Measurements from ENCODE around the gene KIF21A.
A peak's percentile ranks its signal among the peaks of the same experiment; 100 is the strongest.

The KIF21A gene

DNA sequence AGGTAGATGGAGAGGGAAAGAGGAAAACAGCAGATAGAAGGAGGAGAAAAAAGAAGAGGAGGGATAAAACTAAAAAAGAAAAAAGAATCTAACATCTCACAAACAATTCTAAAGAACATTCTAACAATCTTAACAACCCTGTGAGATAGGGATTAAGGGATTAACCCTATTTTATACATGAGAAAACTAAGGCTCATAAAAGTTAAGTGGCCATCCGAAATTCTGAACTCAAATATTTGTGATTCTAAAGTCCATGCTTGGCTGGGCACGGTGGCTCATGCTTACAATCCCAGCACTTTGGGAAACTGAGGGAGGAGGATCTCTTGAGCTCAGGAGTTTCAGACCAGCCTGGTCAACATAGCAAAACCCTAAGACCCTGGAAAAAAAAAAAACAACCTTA lies 13.1 kb downstream of the KIF21A start:
- Histone ChIP-seq H3K9me3 (ENCODE audit: control insufficient read depth, low read length) (no peaks in the 10 kb centered on the region), H3K4me1 (ENCODE audit: control insufficient read depth, insufficient read depth, low read length) (no peaks in the 10 kb centered on the region), H3K27me3 (replicated peaks; ENCODE audit: control insufficient read depth, insufficient read depth, low read length) (no peaks in the 10 kb centered on the region), H3K9ac (ENCODE audit: low read length) (no peak overlapping the region), H3K36me3 (ENCODE audit: control insufficient read depth, insufficient read depth, low read length, severe bottlenecking) (no peaks in the 10 kb centered on the region), H3K4me3 (ENCODE audit: low read length) (no peak overlapping the region)
- DNase-seq (ENCODE audit: low read depth) = no peak

DNA sequence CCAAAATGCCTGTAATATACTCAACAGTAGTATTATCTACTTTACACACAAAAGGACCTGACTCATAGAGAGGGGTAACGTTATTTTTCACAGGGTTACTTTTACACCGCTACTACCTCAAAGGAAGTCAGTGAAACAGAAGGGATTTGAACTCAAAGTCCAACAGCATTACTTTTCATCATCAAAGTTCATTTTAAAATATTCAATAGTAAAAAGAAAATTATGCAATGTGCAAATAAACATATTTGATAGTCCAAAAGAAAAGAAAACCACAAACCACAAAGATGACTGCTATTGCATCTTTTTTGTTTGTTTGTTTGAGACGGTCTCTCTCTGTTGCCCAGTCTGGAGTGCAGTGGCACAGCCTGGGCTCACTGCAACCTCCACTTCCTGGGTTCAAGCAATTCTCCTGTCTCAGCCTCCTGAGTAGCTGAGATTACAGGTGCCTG lies 15.5 kb downstream of the KIF21A start:
- no peaks in the 10 kb centered on the region for H3K4me1 ChIP-seq (ENCODE audit: control insufficient read depth, insufficient read depth, low read length)
- no peaks in the 10 kb centered on the region for H3K36me3 ChIP-seq (ENCODE audit: control insufficient read depth, insufficient read depth, low read length, severe bottlenecking)
- peak; percentile 38 for DNase-seq (ENCODE audit: low read depth)
- no peak overlapping the region for H3K9ac ChIP-seq (ENCODE audit: low read length)
- H3K9me3 ChIP-seq (ENCODE audit: control insufficient read depth, low read length) = no peaks in the 10 kb centered on the region
- H3K27me3 ChIP-seq (replicated peaks; ENCODE audit: control insufficient read depth, insufficient read depth, low read length) = no peaks in the 10 kb centered on the region
- no peak overlapping the region for H3K4me3 ChIP-seq (ENCODE audit: low read length)

DNA sequence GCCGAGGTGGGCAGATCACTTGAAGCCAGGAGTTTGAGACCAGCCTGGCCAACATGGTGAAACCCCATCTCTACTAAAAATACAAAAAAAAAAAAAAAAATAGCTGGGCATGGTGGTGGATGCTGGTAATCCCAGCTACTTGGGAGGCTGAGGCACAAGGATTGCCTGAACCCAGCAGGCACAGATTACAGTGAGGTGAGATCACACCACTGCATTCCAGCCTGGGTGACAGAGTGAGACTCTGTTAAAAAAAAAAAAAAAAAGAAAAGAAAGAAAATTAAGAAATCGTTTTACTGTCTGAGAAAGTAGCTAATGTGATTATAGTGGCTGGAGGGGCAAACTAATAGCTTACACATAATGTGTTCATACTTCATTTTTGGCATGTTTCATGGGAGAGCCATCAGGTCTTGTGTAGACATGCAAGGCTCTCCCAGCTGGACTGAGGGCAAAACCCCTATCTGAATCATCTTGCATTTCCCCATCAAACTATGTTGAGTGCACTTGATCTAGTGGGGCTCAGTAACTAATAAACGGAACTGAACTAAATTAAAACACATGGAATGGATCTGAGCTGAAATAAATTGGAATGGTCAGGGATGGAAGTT lies 16.2 kb downstream of the KIF21A start:
- Histone ChIP-seq H3K9ac (ENCODE audit: low read length) (no peak overlapping the region), H3K4me1 (ENCODE audit: control insufficient read depth, insufficient read depth, low read length) (no peaks in the 10 kb centered on the region), H3K4me3 (ENCODE audit: low read length) (no peak overlapping the region), H3K9me3 (ENCODE audit: control insufficient read depth, low read length) (no peaks in the 10 kb centered on the region), H3K36me3 (ENCODE audit: control insufficient read depth, insufficient read depth, low read length, severe bottlenecking) (no peaks in the 10 kb centered on the region), H3K27me3 (replicated peaks; ENCODE audit: control insufficient read depth, insufficient read depth, low read length) (no peaks in the 10 kb centered on the region)
- peak; percentile 11 for DNase-seq (ENCODE audit: low read depth)

DNA sequence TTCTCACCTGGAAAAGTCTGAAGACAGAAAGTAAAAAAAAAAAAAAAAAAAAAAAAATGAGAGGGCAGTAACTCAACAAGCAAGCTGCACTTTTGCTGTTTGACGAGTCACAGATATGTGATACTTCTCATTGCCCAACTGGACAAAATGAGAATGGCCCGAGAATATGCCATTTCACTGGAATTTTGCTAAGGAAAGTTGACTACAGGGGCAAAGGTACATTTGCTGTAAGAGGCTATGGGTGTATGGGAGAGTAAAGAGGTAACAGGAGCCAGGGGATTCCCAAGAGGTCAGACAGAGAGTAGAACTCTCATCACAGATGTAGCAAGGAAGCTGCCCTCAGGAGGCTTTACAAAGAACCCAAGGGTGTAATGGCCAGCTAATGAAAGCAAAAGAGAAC lies 22.9 kb downstream of the KIF21A start:
- Histone ChIP-seq H3K27me3 (replicated peaks; ENCODE audit: control insufficient read depth, insufficient read depth, low read length) (no peaks in the 10 kb centered on the region), H3K9me3 (ENCODE audit: control insufficient read depth, low read length) (no peaks in the 10 kb centered on the region), H3K4me3 (ENCODE audit: low read length) (no peak overlapping the region), H3K9ac (ENCODE audit: low read length) (no peak overlapping the region), H3K36me3 (ENCODE audit: control insufficient read depth, insufficient read depth, low read length, severe bottlenecking) (no peaks in the 10 kb centered on the region), H3K4me1 (ENCODE audit: control insufficient read depth, insufficient read depth, low read length) (peaks cover 8% of the 10 kb centered on the region)
- DNase-seq (ENCODE audit: low read depth) = no peak

DNA sequence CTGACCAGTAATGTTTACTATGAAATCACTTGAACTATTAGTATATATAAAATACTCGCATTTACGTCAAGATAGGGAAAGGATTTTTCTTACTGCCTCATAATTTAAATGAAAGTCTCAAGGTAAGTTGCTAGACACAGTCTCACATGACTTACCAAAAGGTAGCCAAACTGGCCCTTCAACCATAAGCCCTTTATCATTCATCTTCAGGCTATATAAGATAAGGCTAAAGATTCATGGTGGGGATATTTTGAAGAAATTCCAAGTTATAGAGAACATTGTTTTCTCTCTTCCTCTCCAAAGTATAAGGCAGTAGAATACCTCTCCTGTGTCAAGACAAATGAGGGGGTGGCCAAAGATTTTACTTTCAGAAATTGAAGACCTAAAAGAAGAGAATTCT lies 23.4 kb downstream of the KIF21A start:
- Histone ChIP-seq H3K9me3 (ENCODE audit: control insufficient read depth, low read length) (no peaks in the 10 kb centered on the region), H3K4me1 (ENCODE audit: control insufficient read depth, insufficient read depth, low read length) (peaks cover 8% of the 10 kb centered on the region), H3K36me3 (ENCODE audit: control insufficient read depth, insufficient read depth, low read length, severe bottlenecking) (no peaks in the 10 kb centered on the region), H3K9ac (ENCODE audit: low read length) (no peak overlapping the region), H3K4me3 (ENCODE audit: low read length) (no peak overlapping the region), H3K27me3 (replicated peaks; ENCODE audit: control insufficient read depth, insufficient read depth, low read length) (no peaks in the 10 kb centered on the region)
- DNase-seq (ENCODE audit: low read depth) = no peak

DNA sequence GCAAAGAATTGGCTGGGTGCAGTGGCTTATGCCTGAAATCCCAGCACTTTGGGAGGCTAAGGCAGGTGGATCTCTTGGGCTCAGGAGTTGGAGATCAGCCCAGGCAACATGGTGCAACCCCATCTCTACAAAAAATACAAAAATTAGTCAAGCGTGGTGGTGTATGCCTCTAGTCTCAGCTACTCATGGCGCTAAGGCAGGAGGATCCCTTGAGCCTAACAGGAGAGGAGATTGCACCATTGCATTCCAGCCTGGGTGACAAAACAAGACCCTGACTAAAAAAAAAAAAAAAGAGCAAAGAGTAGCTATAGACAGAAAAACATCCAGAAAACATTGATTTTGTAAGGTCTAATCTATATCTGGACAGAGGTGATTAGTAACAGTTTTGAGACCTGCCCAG lies 25.0 kb downstream of the KIF21A start:
- H3K27me3 ChIP-seq (replicated peaks; ENCODE audit: control insufficient read depth, insufficient read depth, low read length) = no peaks in the 10 kb centered on the region
- H3K9ac ChIP-seq (ENCODE audit: low read length) = no peak overlapping the region
- DNase-seq (ENCODE audit: low read depth) = no peak
- H3K9me3 ChIP-seq (ENCODE audit: control insufficient read depth, low read length) = no peaks in the 10 kb centered on the region
- H3K36me3 ChIP-seq (ENCODE audit: control insufficient read depth, insufficient read depth, low read length, severe bottlenecking) = no peaks in the 10 kb centered on the region
- H3K4me3 ChIP-seq (ENCODE audit: low read length) = no peak overlapping the region
- peaks cover 8% of the 10 kb centered on the region for H3K4me1 ChIP-seq (ENCODE audit: control insufficient read depth, insufficient read depth, low read length)

DNA sequence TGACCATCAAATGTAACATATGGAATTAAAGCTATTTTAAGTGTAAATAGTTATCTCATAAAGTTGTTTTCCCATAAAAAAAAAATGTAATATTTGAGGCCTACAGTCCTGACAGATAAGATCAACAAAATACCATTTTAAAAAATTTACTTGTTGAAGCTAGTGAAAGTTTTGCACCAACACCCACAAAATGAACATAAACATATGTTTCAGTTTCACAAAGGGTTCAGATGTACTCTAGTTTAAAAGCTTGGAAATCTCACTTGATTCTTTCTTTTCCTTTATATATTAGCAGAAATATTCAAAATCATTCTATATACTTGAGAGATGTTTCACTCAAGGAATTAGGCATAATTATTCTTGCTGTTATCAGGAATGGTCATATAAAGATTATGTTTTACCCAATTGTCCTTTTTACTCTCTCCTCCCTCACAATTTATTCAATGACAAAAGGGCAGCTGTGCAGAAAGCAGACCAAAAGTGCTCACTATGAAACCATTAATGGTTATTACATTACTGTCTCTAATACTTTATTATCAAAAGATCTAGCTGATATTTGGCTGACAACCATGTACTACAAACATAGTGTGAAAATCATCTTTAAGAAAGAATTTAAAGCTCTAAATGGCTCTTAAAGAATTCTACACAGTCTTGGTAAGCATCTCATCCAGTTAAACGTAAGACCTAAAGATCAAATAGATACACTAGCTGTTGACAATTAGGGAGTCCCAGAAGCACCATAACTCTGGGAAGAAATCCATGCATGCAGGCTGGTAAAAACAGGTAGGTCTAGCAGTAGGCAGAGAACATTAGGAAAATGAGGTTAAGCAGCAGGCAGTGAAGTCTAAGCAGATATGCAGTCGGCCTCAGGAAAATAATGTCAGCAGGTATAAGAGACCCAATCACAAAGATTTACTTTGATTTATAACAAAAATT lies 28.8 kb downstream of the KIF21A start:
- Histone ChIP-seq H3K9me3 (ENCODE audit: control insufficient read depth, low read length) (no peaks in the 10 kb centered on the region), H3K36me3 (ENCODE audit: control insufficient read depth, insufficient read depth, low read length, severe bottlenecking) (peaks cover 6% of the 10 kb centered on the region), H3K4me3 (ENCODE audit: low read length) (no peak overlapping the region), H3K4me1 (ENCODE audit: control insufficient read depth, insufficient read depth, low read length) (peaks cover 8% of the 10 kb centered on the region), H3K9ac (ENCODE audit: low read length) (no peak overlapping the region), H3K27me3 (replicated peaks; ENCODE audit: control insufficient read depth, insufficient read depth, low read length) (no peaks in the 10 kb centered on the region)
- no peak for DNase-seq (ENCODE audit: low read depth)

DNA sequence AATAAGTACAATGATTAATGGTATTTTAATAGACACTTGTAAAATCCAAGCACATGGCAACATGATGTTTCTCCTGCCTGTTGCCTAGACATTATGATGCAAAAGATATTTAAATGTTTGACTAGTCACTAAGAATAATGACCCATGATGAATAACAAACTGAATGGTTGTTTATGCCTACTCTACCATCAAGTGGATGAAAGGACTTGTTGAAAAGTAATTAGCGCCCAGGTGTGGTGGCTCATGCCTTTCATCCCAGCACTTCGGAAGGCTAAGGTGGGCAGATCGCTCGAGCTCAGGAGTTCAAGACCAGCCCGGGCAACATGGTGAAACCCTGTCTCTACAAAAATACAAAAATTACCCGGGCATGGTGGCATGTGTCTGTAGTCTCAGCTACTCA lies 30.7 kb downstream of the KIF21A start:
- no peaks in the 10 kb centered on the region for H3K9me3 ChIP-seq (ENCODE audit: control insufficient read depth, low read length)
- H3K9ac ChIP-seq (ENCODE audit: low read length) = no peak overlapping the region
- no peak for DNase-seq (ENCODE audit: low read depth)

DNA sequence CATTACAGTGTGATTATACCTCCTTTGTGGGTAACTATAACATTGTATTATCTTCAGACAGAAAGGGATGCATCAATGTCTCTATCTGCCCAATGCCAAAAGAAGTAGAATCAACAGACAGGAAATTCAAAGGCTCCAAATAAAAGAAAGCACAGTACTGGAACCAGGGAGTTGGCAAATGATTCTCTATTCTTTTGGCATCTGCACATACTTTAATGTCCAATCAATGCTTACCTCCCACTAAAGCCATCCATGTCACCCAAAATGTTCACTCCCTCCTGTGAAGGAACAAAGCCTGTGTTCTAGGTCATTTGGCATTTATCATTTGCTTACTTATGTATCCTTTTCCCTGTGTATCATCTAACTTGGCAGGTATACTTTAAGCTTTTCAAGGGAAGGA lies 36.7 kb downstream of the KIF21A start:
- no peak for DNase-seq (ENCODE audit: low read depth)
- no peak overlapping the region for H3K4me3 ChIP-seq (ENCODE audit: low read length)
- peaks cover 5% of the 10 kb centered on the region for H3K4me1 ChIP-seq (ENCODE audit: control insufficient read depth, insufficient read depth, low read length)
- H3K9ac ChIP-seq (ENCODE audit: low read length) = no peak overlapping the region
- no peaks in the 10 kb centered on the region for H3K36me3 ChIP-seq (ENCODE audit: control insufficient read depth, insufficient read depth, low read length, severe bottlenecking)
- H3K27me3 ChIP-seq (replicated peaks; ENCODE audit: control insufficient read depth, insufficient read depth, low read length) = no peaks in the 10 kb centered on the region
- no peaks in the 10 kb centered on the region for H3K9me3 ChIP-seq (ENCODE audit: control insufficient read depth, low read length)

More for the DNA sequence above, 30.7 kb downstream of the KIF21A start:
- Histone ChIP-seq H3K36me3 (ENCODE audit: control insufficient read depth, insufficient read depth, low read length, severe bottlenecking) (peaks cover 6% of the 10 kb centered on the region), H3K4me1 (ENCODE audit: control insufficient read depth, insufficient read depth, low read length) (no peaks in the 10 kb centered on the region), H3K27me3 (replicated peaks; ENCODE audit: control insufficient read depth, insufficient read depth, low read length) (no peaks in the 10 kb centered on the region), H3K4me3 (ENCODE audit: low read length) (no peak overlapping the region)

DNA sequence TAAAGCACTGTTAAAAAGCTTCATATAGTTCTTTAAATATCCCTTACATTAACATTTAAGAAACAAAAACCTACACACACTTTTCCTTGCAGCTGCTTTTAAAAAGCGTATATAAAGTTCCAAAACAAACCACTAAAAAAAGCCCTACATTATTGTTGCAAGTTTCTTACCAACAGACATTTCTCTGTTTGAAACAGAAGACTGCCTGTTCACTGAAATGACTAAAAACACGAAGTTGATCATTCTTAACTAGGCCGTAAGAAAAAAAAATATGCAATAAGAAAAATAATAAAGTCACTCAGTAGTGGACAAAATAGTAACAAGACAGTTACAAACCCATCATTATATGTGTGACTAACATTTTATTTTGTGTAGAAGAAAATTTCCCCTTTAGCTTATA lies 37.3 kb downstream of the KIF21A start:
- no peak overlapping the region for H3K4me3 ChIP-seq (ENCODE audit: low read length)
- H3K9ac ChIP-seq (ENCODE audit: low read length) = no peak overlapping the region
- no peaks in the 10 kb centered on the region for H3K36me3 ChIP-seq (ENCODE audit: control insufficient read depth, insufficient read depth, low read length, severe bottlenecking)
- H3K27me3 ChIP-seq (replicated peaks; ENCODE audit: control insufficient read depth, insufficient read depth, low read length) = no peaks in the 10 kb centered on the region
- no peaks in the 10 kb centered on the region for H3K9me3 ChIP-seq (ENCODE audit: control insufficient read depth, low read length)
- no peak for DNase-seq (ENCODE audit: low read depth)
- peaks cover 10% of the 10 kb centered on the region for H3K4me1 ChIP-seq (ENCODE audit: control insufficient read depth, insufficient read depth, low read length)

DNA sequence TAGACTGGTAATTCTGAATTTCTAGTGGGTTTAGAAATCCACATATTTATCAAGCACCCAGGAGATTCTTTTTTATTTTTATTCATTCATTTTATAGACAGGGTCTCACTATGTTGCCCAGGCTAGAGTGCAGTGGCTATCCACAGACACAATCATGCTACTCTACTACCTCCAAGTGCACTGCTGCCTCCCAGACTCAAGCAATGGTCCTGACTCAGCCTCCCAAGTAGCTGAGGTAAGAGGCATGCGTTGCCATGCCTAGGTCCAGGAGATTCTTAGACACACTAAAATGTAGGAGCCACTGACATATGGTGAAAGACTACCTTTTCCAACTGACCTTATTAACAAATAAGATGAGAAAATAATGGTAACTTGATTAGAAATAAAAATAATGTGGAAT lies 38.9 kb downstream of the KIF21A start:
- peaks cover 10% of the 10 kb centered on the region for H3K4me1 ChIP-seq (ENCODE audit: control insufficient read depth, insufficient read depth, low read length)
- no peak for DNase-seq (ENCODE audit: low read depth)
- no peaks in the 10 kb centered on the region for H3K9me3 ChIP-seq (ENCODE audit: control insufficient read depth, low read length)
- H3K36me3 ChIP-seq (ENCODE audit: control insufficient read depth, insufficient read depth, low read length, severe bottlenecking) = no peaks in the 10 kb centered on the region
- H3K9ac ChIP-seq (ENCODE audit: low read length) = no peak overlapping the region
- H3K27me3 ChIP-seq (replicated peaks; ENCODE audit: control insufficient read depth, insufficient read depth, low read length) = no peaks in the 10 kb centered on the region
- no peak overlapping the region for H3K4me3 ChIP-seq (ENCODE audit: low read length)
